ENCODE data around the gene BET1L.

DNA sequence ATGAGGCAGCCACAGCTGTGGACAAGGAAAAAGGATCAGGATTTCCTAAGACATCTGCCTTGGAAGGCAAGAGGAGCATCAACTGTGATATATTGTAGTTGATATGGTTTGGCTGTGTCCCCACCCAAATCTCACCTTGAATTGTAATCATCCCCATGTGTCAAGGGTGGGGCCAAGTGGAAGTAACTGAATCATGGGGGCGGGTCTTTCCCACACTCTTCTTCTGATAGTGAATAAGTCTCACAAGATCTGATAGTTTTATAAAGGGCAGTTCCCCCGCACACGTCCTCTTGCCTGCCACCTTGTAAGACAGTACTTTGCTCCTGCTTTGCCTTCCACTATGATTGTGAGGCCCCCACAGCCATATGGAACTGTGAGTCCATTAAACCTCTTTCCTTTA is 10.5 kb upstream of the BET1L start:
- TF ChIP-seq CTCF (IDR thresholded peaks at IDR 0.05; ENCODE audit: low read depth, low read length) (no peak), MAX (IDR thresholded peaks at IDR 0.05; ENCODE audit: low read depth, low read length) (no peak)

Measured in NB4 (cell line).